Duodenal mucosa (tissue), 2 donors: ENCODE results near the gene CDAN1.

ENCODE experiments used
- H3K27ac ChIP-seq: one replicate; pipeline ENCODE4 v1.7.0; 2013; ENCODE audit warnings: low read depth, low read length
- H3K27me3 ChIP-seq, 2 donors: one replicate each; pipeline ENCODE4 v1.7.0; 2013; ENCODE audit warnings: low read length in 2 of 2, control low read depth in 1 of 2; ENCODE audit not compliant: insufficient read depth in 2 of 2, control insufficient read depth in 1 of 2
- H3K36me3 ChIP-seq, 2 donors: one replicate each; pipeline ENCODE4 v1.7.0; 2013; ENCODE audit warnings: low read length in 2 of 2, control low read depth in 1 of 2; ENCODE audit not compliant: insufficient read depth in 2 of 2, control insufficient read depth in 1 of 2
- H3K4me1 ChIP-seq, 2 donors: one replicate each; pipeline ENCODE4 v1.7.0; 2013; ENCODE audit warnings: low read length in 2 of 2, control low read depth in 1 of 2; ENCODE audit not compliant: insufficient read depth in 2 of 2, control insufficient read depth in 1 of 2
- H3K4me3 ChIP-seq, 2 donors: one replicate each; pipeline ENCODE4 v1.7.0; 2013; ENCODE audit warnings: low read length in 2 of 2, low read depth in 1 of 2
- H3K9ac ChIP-seq, 2 donors: one replicate each; pipeline ENCODE4 v1.7.0; 2013; ENCODE audit warnings: low read length in 2 of 2, low read depth in 1 of 2
- H3K9me3 ChIP-seq, 2 donors: one replicate each; pipeline ENCODE4 v1.7.0; 2013; ENCODE audit warnings: low read length in 2 of 2, control low read depth in 1 of 2; ENCODE audit not compliant: control insufficient read depth in 1 of 2

The CDAN1 gene

GRCh38 chr15:42716125-42716524 is 20.8 kb downstream of the CDAN1 start:
- no peak overlapping the region for H3K9ac ChIP-seq
- H3K27me3 ChIP-seq, result no peaks in the 10 kb centered on the region
- H3K4me3 ChIP-seq, result no peak overlapping the region
- H3K9me3 ChIP-seq, result no peaks in the 10 kb centered on the region
- H3K27ac ChIP-seq, result no peak overlapping the region
- H3K4me1 ChIP-seq, result no peaks in the 10 kb centered on the region
- H3K36me3 ChIP-seq, result peaks cover 0 to 20% of the 10 kb centered on the region in 2 donors

DNA sequence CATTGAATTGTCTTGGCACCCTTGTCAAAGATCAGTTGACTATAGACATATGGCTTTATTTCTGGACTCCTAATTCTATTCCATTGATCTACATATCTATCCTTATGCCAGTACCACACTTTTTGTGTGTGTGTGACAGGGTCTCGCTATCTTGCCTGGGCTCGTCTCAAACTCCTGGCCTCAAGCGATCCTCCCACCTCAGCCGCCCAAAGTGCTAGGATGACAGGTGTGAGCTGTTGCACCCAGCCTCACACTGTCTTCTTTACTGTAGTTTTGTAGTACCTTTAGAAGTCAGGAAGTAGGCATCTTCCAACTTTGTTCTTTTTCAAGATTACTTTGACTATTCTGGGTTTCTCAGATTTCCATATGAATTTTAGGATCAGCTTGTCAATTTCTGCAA is 24.3 kb downstream of the CDAN1 start:
- no peaks in the 10 kb centered on the region for H3K36me3 ChIP-seq
- no peak overlapping the region for H3K4me3 ChIP-seq
- no peaks in the 10 kb centered on the region for H3K4me1 ChIP-seq
- H3K9ac ChIP-seq, result no peak overlapping the region
- no peak overlapping the region for H3K27ac ChIP-seq
- no peaks in the 10 kb centered on the region for H3K27me3 ChIP-seq
- H3K9me3 ChIP-seq, result no peaks in the 10 kb centered on the region

DNA sequence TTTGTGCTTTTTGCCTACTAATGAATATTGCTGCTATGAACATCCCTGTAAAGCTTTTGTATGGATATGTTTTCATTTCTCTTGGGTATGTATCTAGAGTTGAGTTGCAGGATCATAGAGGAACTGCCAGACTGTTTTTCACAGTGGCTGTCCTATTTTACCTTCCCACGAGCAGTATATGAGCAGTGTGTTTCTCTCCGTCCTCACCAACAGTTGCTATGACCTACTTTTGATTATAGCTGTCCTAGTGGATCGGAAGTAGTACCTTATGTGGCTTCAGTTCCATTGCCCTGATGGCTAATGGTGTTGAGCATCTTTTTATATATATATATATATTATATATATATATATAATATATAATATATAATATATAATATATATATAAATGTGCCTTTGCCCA is 25.2 kb downstream of the CDAN1 start:
- Histone ChIP-seq H3K36me3 (no peaks in the 10 kb centered on the region), H3K4me1 (no peaks in the 10 kb centered on the region), H3K9me3 (no peaks in the 10 kb centered on the region), H3K27ac (no peak overlapping the region), H3K4me3 (no peak overlapping the region), H3K9ac (no peak overlapping the region), H3K27me3 (no peaks in the 10 kb centered on the region)

- Histone ChIP-seq H3K36me3 (no peaks in the 10 kb centered on the region), H3K4me3 (no peak overlapping the region), H3K9ac (no peak overlapping the region), H3K9me3 (no peaks in the 10 kb centered on the region), H3K27me3 (no peaks in the 10 kb centered on the region), H3K4me1 (no peaks in the 10 kb centered on the region), H3K27ac (no peak overlapping the region)
These were observed 26.3 kb downstream of the CDAN1 start for GRCh38 chr15:42710662-42711061.

DNA sequence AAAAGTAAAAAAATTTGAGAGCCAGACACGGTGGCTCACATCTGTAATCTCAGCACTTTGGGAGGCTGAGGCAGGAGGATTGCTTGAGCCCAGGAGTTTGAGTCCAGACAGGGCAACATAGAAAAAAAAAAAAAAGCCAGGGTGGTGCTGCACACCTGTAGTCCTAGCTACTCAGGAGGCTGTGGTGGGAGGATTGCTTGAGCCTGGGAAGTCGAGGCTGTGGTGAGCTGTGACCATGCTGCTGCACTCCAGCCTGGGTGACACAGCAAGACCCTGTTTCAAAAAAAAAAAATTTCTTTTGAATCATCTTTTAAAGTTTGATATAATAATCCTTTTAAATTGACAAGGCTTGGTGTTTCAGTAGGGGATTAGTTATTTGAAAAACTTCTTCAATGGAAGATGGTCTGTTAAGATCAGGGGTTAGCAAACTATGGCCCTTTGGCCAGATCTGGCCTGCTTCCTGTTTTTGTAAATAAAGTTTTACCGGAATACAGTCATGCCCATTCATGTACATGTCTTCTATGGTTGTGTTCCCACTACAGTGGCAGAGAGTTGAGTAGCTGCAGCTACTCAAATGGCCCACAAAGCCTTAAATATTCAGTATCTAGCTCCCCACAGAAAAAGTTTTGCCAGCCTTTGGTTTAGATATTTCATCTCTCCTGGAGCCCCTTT is 28.9 kb downstream of the CDAN1 start:
- H3K27ac ChIP-seq, result no peak overlapping the region
- H3K4me1 ChIP-seq, result no peaks in the 10 kb centered on the region
- no peaks in the 10 kb centered on the region for H3K36me3 ChIP-seq
- H3K9me3 ChIP-seq, result no peaks in the 10 kb centered on the region
- no peak overlapping the region for H3K4me3 ChIP-seq
- no peaks in the 10 kb centered on the region for H3K27me3 ChIP-seq
- no peak overlapping the region for H3K9ac ChIP-seq

- Histone ChIP-seq H3K4me3 (no peak overlapping the region), H3K27ac (no peak overlapping the region), H3K36me3 (no peaks in the 10 kb centered on the region)
These were observed 29.9 kb downstream of the CDAN1 start for GRCh38 chr15:42707068-42707467.

DNA sequence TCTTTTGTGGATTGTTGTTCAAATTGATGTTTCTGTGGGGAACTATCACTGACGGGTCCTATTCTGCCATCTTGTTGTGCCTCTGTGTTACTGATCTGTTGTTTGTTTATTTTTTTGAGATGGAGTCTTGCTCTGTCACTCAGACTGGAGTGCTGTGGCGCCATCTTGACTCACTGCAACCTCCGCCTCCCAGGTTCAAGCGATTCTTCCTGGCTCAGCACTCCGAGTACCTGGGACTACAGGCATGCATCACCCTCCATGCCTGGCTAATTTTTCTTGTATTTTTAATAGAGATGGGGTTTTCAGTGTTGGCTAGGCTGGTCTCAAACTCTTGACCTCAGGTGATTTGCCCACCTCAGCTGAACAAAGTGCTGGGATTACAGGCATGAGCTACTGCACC is 31.6 kb downstream of the CDAN1 start:
- H3K27me3 ChIP-seq, result no peaks in the 10 kb centered on the region
- no peak overlapping the region for H3K9ac ChIP-seq
- H3K4me1 ChIP-seq, result no peaks in the 10 kb centered on the region
- H3K27ac ChIP-seq, result no peak overlapping the region
- H3K36me3 ChIP-seq, result no peaks in the 10 kb centered on the region
- H3K4me3 ChIP-seq, result no peak overlapping the region
- no peaks in the 10 kb centered on the region for H3K9me3 ChIP-seq

More at GRCh38 chr15:42707068-42707467, 29.9 kb downstream of the CDAN1 start:
- Histone ChIP-seq H3K9me3 (no peaks in the 10 kb centered on the region), H3K27me3 (no peaks in the 10 kb centered on the region), H3K4me1 (no peaks in the 10 kb centered on the region), H3K9ac (no peak overlapping the region)

DNA sequence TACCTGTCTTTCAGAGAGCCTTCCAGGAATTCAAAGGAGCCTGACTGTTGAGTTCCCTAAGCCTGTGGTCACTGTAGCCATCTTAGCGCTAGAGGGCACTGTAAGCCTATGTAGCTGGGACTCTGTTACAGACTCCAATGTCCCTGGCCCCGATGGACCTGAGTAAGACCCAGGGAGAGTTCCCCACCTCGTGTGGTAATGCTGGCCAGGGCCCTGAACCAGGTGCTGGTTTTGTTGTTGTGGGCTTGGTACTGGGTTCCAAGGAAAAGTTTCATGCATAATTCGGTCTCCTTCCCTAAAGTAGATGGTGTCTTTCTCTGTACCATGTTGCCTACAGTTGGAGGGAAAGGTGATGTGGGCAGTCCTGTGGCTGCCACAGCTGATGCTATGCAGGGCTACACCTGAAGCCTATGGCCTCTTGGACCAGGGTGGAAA is 32.4 kb downstream of the CDAN1 start:
- no peak overlapping the region for H3K4me3 ChIP-seq
- H3K27ac ChIP-seq, result no peak overlapping the region
- no peak overlapping the region for H3K9ac ChIP-seq
- H3K27me3 ChIP-seq, result no peaks in the 10 kb centered on the region
- H3K36me3 ChIP-seq, result no peaks in the 10 kb centered on the region
- no peaks in the 10 kb centered on the region for H3K9me3 ChIP-seq
- H3K4me1 ChIP-seq, result no peaks in the 10 kb centered on the region

DNA sequence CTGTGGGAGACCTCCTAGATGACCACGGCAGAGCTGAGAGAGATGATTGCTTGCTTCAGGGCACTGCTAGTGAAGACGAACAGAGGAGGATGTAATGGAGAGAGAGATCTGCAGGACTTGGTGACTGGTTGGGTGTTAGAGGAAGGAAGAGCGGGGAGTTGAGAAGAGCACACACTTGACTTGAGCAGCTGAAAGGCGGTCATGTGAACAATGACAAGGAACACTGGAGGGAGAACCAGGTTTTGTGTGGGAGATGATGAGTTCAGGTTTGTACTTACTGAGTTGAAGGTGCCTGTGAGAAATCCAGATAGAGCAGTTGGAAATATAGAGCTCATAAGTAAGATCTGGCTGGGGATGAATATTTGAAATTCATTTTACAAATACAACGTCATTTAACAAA is 40.3 kb downstream of the CDAN1 start:
- no peaks in the 10 kb centered on the region for H3K9me3 ChIP-seq
- peaks cover 0 to 5% of the 10 kb centered on the region in 2 donors for H3K36me3 ChIP-seq
- no peaks in the 10 kb centered on the region for H3K27me3 ChIP-seq
- H3K4me3 ChIP-seq, result no peak overlapping the region
- no peaks in the 10 kb centered on the region for H3K4me1 ChIP-seq
- H3K9ac ChIP-seq, result no peak overlapping the region
- H3K27ac ChIP-seq, result no peak overlapping the region

DNA sequence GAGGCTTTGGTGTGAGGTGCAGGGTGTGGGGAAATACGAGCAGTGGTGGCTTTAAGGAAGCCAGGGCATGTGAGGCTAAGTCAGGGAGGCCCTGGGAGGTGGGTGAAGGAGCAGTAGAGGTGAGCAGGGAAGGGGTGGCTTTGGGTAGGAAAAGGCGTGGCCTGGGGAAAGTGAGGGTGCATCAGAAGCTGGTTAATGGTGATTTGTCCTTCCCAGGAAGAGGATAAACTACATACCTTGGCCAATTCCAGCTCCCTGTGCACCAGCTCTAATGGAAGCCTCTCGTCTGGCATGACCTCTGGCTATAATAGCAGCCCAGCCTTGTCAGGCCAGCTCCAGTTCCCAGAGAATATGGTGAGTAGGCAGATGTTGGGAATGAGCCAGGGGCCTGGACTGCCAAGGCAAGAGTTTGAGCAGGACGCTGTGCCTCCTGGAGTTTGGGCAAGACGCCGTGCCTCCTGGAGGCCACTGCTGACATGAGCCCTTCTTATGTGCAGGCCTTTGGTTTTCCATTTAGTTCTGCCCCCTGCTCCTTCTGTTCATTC is 41.3 kb downstream of the CDAN1 start:
- Histone ChIP-seq H3K4me1 (no peaks in the 10 kb centered on the region), H3K9me3 (no peaks in the 10 kb centered on the region), H3K27ac (no peak overlapping the region), H3K36me3 (peaks cover 0 to 5% of the 10 kb centered on the region in 2 donors), H3K9ac (no peak overlapping the region), H3K4me3 (no peak overlapping the region), H3K27me3 (no peaks in the 10 kb centered on the region)
